ENCODE measurements around the gene CLEC18A.

DNA sequence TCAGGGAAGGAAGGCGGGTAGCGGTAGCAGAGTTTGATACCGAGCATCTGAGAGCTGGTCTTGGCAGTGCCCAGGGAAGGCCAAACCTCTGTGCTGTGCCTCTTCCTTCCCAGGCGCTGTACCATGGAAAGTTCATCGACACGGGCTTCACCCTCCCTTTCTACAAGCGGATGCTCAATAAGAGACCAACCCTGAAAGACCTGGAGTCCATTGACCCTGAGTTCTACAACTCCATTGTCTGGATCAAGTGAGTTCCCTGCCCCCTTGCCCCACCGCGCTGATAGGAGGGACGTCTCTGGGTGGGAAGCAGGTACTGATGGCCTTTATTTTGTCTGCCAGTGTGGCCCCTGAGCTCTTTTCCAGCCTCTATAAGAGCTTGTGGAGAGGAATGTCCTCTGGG is 15.4 kb upstream of the CLEC18A start:
- TF ChIP-seq, protein P1, sequence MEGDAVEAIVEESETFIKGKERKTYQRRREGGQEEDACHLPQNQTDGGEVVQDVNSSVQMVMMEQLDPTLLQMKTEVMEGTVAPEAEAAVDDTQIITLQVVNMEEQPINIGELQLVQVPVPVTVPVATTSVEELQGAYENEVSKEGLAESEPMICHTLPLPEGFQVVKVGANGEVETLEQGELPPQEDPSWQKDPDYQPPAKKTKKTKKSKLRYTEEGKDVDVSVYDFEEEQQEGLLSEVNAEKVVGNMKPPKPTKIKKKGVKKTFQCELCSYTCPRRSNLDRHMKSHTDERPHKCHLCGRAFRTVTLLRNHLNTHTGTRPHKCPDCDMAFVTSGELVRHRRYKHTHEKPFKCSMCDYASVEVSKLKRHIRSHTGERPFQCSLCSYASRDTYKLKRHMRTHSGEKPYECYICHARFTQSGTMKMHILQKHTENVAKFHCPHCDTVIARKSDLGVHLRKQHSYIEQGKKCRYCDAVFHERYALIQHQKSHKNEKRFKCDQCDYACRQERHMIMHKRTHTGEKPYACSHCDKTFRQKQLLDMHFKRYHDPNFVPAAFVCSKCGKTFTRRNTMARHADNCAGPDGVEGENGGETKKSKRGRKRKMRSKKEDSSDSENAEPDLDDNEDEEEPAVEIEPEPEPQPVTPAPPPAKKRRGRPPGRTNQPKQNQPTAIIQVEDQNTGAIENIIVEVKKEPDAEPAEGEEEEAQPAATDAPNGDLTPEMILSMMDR (IDR thresholded peaks at IDR 0.05), result no peak
- TF ChIP-seq EZH2 (IDR thresholded peaks at IDR 0.05), result no peak

Measured in neural progenitor cell (in vitro differentiated cells).